Embryonic facial prominence (tissue), 1 donor: Measurements from ENCODE around the gene ASTL.

Experiments used
- DNase-seq: peaks from one replicate; pipeline ENCODE4 v3.0.0-alpha.2; 2016; ENCODE audit errors: extremely low spot score

Gene ASTL

DNA sequence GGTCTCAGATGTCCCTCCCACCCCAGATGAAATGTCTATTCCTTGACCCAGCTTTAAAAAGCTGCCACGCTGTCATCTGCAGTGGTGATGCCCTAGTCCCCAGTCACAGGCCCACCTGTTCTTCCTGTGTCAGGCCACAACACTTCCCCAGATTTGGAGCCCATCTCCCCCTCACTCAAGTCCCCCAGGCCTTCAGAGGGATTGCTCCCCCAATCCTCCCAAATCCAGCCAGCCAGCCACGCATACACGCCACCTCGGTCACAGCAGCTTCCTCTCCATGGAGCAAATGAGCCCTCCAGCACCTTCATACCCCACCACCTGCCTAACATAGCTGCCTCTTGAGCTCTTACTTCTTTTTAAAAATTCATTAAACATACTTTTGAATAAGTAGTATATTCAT is 7.8 kb downstream of the ASTL start:
- DNase-seq, result no peak

DNA sequence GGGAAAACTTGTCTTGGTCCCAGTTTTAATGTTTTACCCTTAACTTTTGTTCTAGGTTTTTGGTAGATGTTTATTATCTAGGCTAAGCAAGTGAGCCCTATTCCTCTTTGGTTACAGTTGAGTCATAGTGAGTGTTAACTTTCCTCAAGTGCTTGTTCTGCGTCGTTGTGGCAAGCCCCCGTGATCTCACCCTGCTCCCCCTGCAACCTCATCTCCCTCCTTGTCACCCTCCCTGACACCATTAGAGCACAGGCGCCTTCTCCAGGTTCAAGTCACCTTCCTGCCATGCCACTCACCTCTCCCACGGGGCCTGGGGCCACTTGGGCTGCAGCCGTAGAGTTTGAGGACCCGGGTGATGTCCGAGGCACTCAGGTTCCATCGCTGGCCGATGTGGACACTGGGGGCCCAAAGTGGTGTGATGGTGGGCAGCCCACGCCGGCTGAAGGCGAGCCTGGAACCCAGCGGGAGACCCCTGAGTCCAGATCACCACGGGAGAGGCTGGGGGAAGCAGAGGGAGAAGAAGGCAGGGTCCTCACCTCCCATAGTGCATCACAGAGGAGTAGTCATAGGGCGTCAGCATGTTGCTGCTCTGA is 8.7 kb downstream of the ASTL start:
- DNase-seq, result no peak

DNA sequence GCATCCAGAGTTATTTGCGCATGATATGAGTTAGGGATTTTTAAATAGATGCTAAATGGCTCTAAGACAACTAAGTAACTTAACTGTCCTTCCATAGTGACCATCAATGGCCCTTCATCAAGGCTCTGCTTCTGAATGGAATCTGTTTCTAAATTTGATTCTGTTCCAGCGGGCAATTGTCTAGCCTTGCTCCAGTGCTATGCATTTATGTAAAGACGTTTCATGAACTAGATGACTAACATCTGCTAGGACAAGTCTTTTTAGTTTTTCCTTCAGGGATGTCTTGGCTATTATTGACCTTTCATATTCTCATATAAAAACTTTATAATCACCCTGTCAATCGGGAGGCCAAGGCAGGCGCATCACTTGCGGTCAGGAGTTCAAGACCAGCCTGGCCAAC is 9.8 kb downstream of the ASTL start:
- no peak for DNase-seq

DNA sequence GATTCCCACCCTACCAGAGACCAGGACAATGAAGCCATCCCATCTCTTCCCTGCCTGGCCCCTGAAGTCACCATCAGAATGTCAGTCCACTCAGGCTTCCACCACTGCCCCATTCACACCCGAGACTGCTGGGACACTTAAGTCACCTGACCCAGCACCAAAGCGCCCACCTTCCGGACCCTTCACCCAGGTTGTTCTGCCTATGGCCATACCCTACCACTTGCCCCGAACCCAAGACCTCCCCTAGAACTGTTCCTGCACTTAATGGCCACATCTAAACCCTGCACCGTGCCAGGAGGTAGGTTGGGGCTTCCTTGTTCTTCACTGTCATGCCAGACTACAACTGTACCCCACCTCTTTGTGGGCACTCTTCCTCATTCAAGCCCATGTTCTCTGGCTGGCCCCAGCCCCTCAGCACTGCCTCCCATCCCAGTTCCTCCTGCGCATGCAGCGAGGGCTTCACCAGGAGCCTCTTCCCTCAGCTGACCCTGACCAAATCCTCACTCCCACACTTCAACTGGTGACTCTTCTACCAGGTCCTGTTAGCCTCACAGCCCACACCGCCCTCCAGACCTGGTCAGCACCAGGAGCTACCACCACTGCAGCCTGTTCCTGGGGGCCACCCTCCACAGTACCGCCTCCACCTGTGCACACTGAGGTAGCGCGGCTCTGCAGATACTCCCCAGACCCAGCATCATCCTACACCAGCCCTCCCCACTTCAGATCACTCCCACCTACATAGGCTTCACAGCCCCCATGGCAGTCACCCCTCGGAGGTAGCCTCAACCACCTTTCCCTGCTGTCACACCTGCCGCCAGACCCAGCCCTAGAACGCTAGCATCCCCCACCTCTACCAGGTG is 13.7 kb downstream of the ASTL start:
- DNase-seq, result no peak

DNA sequence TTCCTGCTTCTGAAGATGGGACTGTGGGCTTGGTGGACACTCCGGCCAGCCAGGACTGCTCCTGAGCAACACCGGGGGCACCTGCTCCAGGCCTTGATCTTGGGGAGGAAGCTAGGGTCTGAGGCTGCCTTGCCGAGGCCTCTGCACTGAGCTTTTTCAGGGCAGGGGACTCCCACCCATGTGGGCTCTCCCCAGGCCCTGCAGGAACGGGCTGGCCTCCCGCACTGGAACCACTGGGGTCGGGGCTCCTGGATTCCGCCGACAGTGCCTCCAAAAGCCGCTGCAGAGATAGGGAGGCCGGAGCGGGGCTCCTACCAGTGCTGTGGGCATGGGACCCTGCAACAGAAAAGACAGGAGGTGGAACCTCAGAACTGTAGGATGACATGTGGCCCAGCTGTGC is 14.4 kb downstream of the ASTL start:
- no peak for DNase-seq

DNA sequence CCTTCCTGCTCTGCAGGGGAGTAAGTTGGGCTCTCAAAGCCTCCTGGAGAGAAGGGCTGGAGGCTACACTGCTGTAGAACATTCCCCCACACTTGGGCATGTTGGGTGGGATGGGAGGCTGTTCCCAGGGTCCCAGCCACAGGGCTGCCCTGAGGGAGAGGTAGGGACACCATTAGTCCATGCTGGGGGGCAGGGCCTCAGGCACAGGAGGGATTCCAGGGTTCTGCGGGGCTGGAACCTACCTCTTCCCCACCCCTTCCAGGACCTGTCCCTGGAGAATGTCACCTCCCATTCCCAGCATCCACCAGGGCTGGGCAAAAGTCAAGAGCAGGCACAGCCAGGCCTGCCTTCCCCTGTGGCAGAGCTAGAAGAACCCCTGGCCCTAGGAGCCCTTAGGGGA is 15.0 kb downstream of the ASTL start:
- DNase-seq, result no peak

DNA sequence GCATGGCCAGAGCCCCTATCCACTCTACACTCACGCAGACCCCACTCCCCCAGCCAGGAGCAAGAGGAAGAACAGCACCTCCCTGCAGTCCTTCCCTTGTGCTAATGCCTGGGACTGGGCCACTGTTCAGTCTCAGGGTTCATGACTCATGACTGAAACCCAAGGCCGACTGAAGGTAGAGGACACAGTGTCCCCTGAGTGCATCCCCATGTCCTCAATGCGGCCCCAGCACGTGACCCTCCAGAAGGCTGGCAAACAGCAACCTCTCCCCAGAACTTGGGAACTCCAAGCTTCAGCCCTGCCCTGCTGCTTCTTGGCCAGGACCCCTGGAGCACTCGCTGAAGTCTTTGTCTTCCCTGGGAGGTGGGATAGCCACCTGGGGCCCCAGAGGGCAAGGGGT is 15.9 kb downstream of the ASTL start:
- no peak for DNase-seq

DNA sequence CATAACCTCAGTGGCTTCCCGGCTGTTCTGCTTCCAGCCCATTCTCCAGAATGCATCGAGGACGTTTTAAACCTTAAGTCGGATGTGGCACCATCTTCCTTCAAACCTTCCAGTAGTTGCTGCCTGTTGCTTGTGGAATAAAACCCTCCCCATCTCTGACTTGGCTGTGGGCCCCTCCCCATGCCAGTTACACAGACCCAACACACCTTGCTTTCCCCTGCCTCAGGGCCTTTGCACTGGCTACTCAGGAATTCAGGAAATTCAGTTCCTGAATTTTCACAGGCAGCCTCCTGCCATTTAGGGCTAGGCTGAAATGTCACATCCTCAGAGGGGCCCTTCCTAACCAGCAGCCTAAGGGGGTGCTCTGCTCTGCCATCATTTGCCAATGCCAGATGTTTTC is 16.9 kb downstream of the ASTL start:
- DNase-seq, result no peak

DNA sequence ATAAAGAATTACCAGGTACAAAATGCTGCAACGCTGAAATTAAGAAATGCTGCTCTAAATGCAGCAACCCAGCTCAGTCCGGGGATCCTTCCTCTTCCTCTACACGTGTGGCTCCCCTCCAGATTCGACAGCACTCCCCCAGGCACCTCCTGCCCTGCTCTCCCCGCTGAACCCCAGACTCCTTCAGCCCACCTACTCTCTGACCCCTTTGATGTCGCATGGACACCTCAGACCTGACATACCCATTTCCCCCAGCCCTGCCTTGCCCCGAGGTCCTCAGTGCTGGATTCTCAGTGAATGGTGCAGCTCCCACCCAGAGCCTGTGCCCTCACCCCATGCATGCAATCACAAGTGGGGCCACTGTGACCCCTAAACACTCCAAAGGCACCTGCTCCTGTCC is 17.3 kb downstream of the ASTL start:
- no peak for DNase-seq

DNA sequence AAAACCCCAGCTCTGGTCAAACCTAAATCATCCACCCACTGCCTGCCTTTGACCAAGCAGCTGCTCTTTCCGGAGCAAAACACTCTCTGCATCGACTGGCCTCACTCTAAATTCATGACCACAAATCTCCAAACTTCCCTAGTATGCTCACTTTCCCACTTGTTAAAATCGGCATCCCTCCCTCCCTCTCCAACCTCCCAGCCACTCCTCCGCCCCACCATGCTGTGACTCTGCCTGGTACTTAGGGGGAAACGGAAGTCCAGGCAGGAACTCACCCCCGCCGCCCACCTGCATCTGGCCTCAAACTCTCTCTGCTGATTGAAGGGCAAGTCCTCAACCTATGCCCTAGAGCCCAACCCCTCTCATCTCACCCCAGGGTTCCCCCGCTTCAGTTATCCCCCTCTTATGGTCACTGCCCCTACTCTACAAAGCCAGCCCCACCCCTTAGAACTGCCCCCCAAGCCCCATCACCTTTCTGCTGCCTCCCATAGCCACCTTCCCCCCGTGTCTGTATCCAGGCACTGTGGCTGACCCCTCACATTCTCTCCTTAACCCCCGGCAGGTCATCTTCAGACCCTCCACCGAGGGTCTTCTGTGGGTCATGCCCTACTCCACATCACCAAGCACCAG is 18.1 kb downstream of the ASTL start:
- DNase-seq, result no peak

DNA sequence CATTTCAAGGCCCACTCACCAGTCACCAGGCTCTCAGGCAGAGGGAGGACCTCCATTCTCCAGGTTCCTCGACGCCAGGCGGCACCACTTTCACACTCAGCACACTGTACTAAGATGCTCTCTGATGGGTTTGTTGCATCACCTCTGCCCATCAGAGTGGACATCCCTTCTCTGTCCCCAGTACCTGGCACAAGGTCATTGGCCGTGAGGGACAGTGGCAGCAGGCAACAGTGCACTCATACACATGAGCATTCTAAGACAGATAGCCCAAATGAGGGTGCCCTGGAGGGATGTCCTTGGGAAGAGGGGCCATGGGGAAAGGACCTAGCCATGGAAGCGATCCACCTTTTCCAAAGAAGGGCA is 18.9 kb downstream of the ASTL start:
- no peak for DNase-seq

DNA sequence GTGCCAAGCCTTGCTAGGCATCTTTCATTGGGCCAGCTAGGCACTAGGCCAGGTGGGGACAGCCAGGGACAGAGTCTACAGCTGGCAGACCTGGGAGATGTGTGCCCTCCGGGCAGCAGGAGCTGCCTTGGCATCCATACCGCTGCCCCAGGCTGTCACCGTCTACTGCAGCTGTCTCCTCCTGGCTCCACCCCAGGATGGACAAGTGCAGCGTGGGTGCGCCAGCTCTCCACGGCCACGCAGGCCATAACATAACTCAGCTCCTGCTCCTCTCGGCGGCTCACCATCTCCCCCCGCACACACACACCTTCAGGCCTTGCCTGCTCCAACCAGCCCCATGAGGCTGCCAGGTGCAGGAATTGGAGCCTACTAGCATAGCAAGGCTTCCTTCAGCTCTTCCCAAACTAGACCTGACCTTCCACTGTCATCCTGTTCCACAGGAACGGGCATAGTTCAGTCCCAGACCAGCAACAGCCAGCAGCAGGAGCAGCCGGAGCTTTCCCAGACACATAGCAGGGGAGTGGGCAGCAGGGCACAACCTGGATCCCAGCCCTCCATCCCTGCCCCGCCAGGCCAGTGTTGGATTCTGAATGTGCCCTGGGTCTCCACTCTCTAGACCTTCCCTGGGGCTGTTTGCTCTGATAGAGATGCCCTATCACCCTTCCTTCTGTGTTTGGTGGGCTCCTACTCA is 19.5 kb downstream of the ASTL start:
- no peak for DNase-seq

DNA sequence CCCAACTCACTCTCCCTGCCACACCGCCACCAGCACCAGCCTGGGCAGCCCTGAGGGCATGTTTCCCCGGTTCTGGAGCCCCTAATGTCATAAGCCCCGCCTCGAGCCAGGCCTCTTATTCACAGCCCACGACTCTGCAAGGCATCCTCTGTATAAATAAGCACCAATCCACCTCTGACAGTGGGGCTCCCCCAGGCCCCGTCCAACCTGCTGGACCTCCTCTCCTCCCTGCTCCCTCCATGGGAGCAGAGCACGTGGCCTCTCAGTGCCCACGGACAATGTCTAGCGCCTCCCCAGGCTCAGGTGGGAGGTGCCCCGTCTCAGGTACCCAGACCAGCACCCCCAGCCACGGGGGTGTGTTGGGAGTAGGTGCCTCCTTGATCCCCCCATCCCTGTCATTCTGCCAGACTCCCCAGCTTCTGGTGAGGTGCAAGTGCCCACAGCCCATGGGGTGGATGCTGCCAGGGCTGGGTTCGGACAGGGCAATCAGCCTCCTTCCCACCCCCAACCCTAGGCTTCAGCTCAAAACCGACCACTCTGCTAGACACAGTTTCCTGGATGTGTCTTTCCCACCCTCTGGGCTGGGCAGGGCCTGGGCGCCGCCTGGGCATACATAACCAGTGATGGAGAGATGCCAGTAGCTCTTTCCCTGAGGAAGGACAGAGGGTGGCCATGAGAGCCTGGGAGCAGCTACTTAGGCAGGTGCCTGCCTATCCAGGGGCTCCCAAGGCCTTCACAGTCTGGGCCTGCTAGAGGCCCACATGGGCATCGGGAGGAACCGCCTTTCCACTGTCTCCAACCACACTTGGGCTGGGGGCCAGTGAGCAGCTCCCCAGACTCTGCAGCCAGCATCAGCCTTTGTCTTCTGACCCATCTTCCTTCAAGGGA is 20.4 kb downstream of the ASTL start:
- DNase-seq, result no peak

DNA sequence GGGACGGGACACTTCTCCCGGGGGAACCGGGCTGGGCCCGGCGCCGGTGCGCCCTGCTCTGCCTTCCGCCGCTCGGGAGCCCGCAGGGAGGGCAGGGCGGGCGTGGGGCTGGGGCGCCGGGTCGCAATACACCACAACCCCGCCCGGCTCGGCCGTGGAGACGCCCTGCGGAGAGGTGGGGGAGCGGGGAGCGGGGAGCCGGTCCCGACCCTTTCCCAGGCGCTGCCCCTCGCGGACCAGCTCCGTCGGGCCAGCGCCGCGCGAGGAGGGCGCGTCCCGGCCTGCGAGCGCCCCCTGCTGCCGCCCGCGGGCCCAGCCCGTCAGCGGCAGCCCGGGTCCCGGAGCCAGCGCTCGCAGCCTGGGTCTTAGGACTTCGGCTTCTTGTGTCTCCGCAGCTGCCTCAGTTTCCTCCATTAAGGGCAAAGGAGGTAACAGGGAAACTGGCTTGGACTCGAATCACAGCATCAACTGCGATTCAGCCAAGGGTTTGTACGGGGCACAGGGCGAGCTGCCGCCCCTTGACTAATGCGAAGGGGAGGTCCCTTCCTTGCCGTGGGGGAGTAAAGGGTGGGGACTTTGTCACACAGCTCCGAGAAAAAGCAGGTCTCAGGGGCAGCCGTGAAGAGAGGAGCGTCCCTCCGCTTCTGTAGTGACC is 21.3 kb downstream of the ASTL start:
- no peak for DNase-seq

DNA sequence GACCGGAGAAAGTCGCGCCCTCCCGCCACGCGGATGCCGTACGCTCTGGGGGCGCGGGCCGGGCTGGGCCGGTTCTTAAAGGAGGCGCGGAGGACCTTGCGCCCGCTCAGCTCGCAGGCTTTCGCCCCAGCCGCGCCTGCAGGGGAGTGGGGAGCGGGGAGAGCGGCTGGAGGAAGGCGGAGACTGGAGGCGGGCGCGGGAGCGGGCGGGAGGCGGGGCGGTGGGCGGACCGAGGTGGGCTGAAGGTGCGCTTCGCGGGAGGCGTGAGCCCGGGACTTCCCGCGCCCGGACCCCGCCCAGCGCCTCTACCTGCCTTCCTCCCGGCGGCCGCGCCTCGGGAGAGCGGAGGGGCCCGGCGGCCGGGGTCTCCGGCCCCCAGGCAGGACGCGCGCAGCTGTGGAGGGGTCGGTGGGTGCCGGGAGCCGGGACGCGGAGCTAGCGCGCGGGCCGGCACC is 21.9 kb downstream of the ASTL start, which contains the start of gene ADRA2B:
ADRA2B (minus strand) TSS at position 148 of the 455 bp plus-strand sequence. CDS start 422 bp downstream, outside the sequence.
- peak; percentile 42 for DNase-seq

DNA sequence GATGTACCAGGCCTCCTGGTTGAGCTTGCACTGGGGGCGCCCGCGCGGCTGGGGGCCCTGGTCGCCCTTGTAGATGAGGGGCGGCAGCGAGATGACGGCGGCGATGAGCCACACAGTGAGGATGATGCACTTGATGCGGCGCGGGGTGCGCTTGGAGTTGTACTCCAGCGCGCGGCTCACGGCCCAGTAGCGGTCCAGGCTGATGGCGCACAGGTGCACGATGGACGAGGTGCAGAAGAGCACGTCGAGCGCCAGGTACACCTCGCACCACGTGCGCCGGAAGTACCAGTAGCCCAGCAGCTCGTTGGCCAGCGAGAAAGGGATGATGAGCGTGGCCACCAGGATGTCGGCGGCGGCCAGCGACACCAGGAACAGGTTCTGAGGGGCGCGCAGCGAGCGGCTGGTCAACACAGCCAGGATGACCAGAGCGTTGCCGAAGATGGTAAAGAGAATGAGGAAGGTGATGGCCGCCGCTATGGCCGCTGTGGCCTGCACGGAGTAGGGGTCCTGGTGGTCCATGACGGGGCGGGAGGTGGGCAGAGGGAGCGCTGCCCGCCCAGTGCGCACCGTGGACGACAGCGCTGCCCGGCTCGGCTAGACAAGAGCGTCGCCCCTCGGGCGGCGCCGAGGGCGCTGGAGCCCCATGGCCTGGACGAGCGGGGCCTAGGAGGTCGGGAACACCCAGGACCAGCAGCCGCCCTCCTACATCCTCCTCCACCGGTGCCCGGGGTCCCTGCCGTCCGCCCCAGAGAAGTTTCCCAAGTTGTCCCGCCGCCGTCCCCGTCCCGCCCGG is 22.5 kb downstream of the ASTL start:
- DNase-seq, result no peak

DNA sequence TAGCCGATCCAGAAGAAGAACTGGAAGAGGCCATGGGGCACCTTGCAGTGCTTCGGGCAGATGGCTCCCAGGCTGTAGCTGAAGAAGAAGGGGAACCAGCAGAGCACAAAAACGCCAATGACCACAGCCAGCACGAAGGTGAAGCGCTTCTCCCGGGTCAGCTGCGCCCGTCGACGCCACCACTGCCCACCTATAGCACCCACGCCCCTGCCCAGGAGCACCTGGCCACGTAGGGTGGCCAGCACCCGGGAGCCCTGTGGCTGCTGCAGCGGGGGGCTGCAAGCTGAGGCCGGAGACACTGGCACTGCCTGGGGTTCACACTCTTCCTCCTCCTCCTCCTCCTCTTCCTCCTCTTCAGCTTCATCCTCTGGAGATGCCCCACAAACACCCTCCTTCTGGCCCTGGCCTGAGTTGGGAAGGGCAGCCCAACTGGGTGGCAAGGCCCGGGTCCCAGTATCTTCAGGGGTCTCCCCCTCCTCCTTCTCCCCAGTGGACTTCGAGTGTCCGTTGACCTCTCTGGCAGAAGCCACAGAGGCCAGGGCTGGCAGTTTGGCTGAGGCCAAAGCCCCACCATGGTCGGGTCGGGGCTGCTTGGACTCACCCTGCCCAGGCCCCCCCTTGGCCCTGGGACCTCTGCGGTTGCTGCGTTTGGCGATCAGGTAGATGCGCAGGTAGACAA is 23.3 kb downstream of the ASTL start:
- no peak for DNase-seq

DNA sequence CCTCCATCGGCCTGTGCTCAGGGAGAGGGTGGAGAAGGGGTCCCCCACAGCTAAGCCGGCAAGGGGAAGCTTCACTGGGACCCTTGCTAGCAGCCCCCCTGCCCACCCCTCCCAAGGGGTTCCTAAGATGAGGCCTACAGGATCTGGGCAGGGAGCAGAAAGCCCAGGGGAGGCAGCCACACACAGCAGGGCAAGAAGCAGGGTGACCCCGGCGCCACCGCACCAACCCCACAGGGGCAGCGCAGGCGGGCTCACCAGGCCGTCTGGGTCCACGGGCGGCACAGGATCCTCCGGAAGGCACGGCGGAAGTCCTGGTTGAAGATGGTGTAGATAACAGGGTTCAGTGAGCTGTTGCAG is 23.8 kb downstream of the ASTL start:
- DNase-seq, result no peak

DNA sequence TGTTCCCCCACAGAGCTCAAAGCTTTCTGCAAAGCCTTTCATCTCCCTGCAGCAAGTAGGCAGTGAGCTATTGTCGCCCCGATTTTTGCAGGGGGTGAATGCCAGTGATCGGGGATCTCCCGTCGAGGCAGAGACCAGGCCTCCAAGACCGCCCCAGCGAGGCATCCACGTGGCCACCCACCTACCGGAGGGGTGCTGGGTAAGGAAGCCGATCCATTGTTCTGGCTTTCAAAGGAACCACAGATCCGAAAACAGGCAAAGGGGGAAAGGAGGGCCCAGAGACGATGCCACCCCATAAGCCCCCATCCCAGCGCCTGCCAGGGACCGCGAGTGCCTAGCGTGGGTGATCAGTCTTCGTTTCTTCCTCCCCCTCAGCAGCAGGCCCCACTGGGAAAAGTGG is 24.4 kb downstream of the ASTL start:
- DNase-seq, result no peak

DNA sequence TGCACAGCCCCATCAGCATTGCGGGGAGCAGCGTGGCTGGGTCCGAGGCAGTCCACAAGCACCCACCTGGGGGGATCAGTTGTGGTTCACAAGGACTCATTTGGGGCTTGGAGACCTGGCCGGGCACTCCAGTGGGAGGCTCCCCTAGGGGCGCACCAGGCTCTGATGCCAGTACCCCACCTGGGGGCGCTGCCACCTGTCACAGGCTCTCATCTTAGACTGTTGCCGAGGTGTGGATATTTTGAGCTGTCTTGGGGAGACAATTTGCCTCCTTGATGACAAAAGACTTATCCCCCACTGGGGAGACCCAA is 25.0 kb downstream of the ASTL start:
- no peak for DNase-seq
